HG02571 (cell line): ENCODE measurements around the gene MKRN1.
A peak's percentile ranks its signal among the peaks of the same experiment; 100 is the strongest.
"Not testable (repeated sequence)": the region's sequence is repeated elsewhere in the genome, so short reads cannot be mapped to it uniquely, and the experiment has no call there.

Experiments used
- ATAC-seq: cut with Tn5 transposase; IDR thresholded peaks from one replicate; pipeline ENCODE4 v1.9.1; 2021; ENCODE audit warnings: mild to moderate bottlenecking, moderate library complexity; ENCODE audit not compliant: unreplicated experiment

The MKRN1 gene

GRCh38 chr7:140485500-140486265, 6.4 kb upstream of the MKRN1 start:
- no peak for ATAC-seq

- no peak for ATAC-seq
These were observed 5.7 kb upstream of the MKRN1 start for GRCh38 chr7:140484951-140485499.

GRCh38 chr7:140484479-140484878, 5.2 kb upstream of the MKRN1 start:
- ATAC-seq: no peak

GRCh38 chr7:140479739-140480084, 407 bp upstream of the MKRN1 start:
- ATAC-seq: no peak

GRCh38 chr7:140478246-140479061, 851 bp downstream of the MKRN1 start:
- ATAC-seq: peak; percentile 23

DNA sequence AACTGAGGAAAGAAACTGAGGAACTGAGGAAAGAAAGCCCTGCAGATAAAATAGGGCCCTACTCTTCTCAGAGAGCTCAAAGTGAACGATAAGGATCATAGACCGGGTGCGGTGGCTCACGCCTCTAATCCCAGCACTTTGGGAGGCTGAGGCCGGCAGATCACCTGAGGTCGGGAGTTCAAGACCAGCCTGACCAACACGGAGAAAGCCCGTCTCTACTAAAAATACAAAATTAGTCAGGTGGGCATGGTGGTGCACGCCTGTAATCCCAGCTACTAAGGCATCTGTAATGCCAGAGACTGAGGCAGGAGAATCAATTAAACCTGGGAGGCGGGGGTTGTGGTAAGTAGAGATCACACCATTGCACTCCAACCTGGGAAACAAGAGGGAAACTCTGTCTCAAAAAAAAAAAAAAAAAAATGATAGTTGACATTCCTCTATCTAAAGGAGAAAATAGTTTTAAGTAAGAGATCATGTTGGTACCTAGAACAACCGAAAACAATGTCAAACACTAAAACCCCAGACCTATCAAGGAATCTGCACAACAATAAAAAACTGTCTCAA, 2.5 kb downstream of the MKRN1 start:
- ATAC-seq: no peak

DNA sequence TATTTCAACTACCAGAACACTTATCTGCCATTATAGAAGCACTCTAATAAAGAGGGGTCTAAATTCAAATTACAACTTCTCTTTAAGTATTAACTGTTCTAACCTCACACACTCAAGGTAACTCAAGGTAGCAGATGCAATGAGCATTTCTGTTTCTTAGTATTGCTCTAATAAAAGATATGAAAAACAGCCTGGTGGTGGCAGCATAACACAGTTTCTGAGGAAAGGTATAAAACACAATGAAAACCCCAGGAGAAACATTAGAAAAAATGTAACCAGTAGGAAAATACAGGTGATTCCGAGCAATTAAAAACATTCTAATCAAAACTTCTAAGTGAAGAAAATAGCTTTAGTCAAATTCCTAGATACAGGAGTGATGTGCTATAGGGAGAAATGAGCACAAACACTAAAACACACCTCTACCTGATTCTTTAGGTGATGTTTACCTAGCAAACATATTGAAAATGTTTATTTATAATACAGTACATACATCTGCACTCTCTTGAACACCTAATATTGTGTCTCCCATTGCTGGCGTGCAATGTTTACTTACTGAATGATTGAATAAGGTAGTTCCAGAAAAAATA, 3.5 kb downstream of the MKRN1 start:
- ATAC-seq: no peak

DNA sequence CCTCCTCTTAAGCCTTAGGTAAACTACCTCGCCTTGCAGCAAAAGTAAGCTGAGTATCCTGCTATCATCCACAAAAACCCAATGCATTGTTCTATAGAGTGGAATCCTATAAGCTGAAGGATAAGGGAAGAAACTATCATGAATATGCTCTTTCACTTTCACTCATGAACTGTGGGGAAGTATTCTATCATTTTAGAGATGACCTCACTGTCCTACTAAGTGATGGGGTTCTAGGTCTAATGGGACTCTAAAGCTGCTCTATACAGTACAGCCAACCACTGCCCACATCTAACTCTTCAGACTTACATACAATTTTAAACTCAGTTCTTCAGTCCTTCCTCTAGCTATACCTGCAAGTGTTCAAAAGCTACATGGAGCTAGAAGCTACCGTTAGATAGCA, 16.2 kb downstream of the MKRN1 start:
- no peak for ATAC-seq

- no peak for ATAC-seq
These were observed 20.4 kb downstream of the MKRN1 start for GRCh38 chr7:140458916-140459315.

- ATAC-seq: no peak
These were observed 21.1 kb downstream of the MKRN1 start for GRCh38 chr7:140458201-140458600.

DNA sequence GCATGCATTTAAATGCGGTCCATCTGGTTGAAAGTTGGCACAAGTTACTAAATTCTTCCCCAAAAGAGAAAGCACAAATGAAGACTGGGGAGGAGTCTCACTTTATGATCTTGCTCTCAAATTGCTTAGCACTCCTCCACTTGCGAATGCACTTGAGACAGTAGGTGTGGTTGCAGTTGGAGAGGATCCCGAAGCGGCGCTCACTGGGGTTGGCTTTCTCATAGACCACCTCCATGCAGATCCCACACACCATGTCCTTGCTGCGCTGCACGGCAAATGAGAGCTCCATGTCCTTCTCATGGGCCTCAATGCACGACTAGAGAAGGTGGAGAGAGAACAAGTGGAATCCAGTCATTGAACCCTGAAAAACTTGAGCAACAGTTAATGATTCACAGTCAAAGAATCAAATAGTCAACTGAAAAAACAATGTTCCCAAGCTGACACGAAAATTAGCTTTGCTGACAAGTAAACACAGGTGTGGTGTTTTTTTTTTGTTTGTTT, 22.7 kb downstream of the MKRN1 start:
- ATAC-seq: no peak

GRCh38 chr7:140455743-140456142, 23.6 kb downstream of the MKRN1 start:
- ATAC-seq: no peak

- no peak for ATAC-seq
These were observed 24.7 kb downstream of the MKRN1 start for GRCh38 chr7:140454657-140455015.

DNA sequence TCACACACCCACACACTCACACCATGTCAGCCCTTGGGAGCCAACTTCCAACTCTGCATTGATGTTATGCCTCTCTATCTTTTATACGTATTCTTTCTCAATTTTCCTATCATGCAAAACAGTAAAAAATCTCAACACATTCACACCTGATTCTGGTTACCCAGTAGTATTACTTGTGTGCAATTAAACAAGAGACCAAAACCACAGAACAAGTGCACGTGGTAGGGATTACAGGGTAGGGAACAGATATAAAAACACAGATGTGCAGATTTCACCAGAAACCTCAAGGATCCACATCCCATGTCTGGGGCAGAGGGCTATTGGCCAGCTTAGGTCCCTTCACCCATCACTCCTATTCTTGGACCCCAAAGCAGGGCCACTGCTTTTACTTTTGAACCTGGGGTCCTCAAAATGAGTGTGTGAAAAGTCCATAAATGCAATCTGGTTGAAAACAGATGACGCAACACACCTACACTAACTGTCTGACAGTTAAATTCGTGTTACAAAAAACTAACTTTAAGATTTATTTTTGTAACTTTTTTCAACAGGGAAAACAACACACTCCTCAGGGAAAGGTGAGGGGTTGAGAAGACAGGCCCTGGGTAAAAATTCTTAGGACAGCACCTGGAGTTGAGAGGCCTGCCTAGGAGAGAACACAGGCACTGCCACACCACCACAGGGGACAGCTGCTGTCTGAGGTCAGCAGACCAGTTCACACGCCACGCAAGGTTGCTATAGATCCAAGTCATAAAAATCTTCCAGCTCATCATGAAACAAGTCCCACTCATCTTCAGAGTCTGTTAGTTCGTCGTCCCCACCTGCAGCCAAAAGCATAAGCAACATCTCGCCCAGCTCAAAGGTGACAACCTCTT, 25.3 kb downstream of the MKRN1 start:
- not testable (repeated sequence) for ATAC-seq

DNA sequence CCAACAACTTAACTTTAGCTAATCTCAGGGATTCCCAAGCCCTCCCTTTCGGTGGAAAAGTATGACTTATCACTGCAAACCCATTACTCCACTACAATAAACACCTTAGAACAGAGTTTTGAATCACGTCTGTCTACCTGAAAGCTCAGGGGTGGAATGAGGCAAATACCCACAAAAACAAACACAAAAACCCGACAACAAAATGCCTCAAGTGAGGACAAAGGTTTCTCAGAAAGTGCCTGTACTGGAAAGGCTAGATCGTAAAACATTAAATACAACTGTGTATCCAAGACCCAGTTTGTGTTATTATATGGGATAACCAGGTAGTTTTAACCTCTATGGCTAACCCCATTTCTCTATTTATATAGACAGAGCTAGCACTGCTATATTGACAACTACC, 26.0 kb downstream of the MKRN1 start:
- ATAC-seq: no peak

GRCh38 chr7:140451716-140452115, 27.6 kb downstream of the MKRN1 start:
- ATAC-seq: no peak

GRCh38 chr7:140448781-140449480, 30.4 kb downstream of the MKRN1 start:
- no peak for ATAC-seq

- ATAC-seq: no peak
These were observed 31.5 kb downstream of the MKRN1 start for GRCh38 chr7:140447841-140448240.

GRCh38 chr7:140446467-140446866, 32.8 kb downstream of the MKRN1 start:
- ATAC-seq: no peak

- ATAC-seq: no peak
These were observed 37.8 kb downstream of the MKRN1 start for GRCh38 chr7:140441519-140441918.
